Measurements from ENCODE around the gene SSB. TPM values are rescaled to one million over a fixed set of nuclear protein-coding genes. Genes with fewer than 3 reads are reported as not detected.

Gene SSB
- total and polyA plus RNA-seq, 2 of the 13 experiments (the other 11 are each of a cell fraction or from before 2014, with no cell fraction given), result 109 to 208 TPM

DNA sequence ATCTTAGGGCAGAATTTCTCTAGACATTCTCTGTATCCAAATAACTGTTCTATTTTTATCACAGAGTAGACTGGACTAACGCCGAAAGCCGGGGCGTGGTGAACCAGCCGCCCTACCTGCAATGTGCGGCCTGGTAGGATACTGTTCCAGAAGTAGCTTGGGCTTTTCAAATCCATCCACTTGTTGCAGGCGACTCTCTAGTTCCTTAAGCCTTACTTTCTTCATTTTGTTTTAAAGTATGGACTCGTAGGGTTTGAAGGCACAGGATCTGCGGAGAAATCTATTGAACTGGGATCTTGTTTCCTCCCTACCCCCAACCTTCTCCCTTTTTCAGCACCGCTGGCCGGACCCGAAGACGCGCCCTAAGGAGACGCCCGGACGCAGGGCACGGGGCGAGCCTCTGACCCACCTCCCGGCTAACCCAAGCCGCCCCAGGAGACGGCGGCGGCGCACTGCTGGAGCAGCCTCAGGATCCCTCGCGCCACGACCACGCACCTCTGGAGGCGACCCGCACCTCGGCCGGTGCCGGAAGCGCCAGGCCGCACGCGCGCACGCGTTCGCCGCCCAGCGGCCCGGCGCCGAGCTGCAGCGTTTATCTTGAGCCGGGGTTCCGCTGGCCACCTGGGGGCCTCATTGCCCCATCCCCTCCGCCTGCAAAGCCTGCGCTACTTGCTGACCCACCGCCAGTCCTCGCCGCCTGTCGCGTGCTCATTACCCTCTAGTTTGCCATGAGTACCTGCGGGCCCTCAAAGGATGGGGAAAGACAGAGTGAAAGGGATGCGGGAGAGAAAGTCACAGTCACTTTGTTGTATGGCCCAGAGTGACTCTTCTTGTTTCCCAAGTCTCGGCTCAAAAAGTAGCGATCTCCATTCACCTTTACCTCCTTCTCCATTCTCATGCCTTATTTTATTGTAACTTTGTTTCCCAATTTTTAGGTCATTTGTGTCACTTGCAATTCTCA is 26.0 kb downstream of the SSB start, which contains the start of gene METTL5 (continued):
- 0 out of 2 replicates have a peak, but pooled peaks have one; percentile 56 for TF ChIP-seq ZMYM2 (CRISPR knock-in tag; IDR thresholded peaks at IDR 0.05)
- peak; percentile 61; the same call in 1 of the 2 replicates for TF ChIP-seq SP2 (CRISPR knock-in tag; IDR thresholded peaks at IDR 0.05)
- TF ChIP-seq MIER2 (CRISPR knock-in tag; IDR thresholded peaks at IDR 0.05), result peak; percentile 65; the same call in 1 of the 2 replicates
- TF ChIP-seq PHF21A (CRISPR knock-in tag; IDR thresholded peaks at IDR 0.05), result peak; percentile 84
- TF ChIP-seq ZNF780A (CRISPR knock-in tag; IDR thresholded peaks at IDR 0.05), result no peak
- no peak for TF ChIP-seq NFYB (CRISPR knock-in tag; IDR thresholded peaks at IDR 0.05)
- no peak for TF ChIP-seq ZNF101 (CRISPR knock-in tag; IDR thresholded peaks at IDR 0.05; ENCODE audit: borderline replicate concordance, low read depth)
- peak; percentile 92 for TF ChIP-seq DMAP1 (CRISPR knock-in tag; IDR thresholded peaks at IDR 0.05)
- TF ChIP-seq ZNF792 (CRISPR knock-in tag; IDR thresholded peaks at IDR 0.05), result peak; percentile 62; the same call in 1 of the 2 replicates
- TF ChIP-seq, protein P1, sequence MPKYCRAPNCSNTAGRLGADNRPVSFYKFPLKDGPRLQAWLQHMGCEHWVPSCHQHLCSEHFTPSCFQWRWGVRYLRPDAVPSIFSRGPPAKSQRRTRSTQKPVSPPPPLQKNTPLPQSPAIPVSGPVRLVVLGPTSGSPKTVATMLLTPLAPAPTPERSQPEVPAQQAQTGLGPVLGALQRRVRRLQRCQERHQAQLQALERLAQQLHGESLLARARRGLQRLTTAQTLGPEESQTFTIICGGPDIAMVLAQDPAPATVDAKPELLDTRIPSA (CRISPR knock-in tag; IDR thresholded peaks at IDR 0.05; ENCODE audit: borderline replicate concordance), result no peak
- peak; percentile 20; the same call in 1 of the 2 replicates for TF ChIP-seq ZNF264 (CRISPR knock-in tag; IDR thresholded peaks at IDR 0.05)
- no peak for TF ChIP-seq ZNF235 (CRISPR knock-in tag; IDR thresholded peaks at IDR 0.05; ENCODE audit: borderline replicate concordance)
- TF ChIP-seq, protein P2, sequence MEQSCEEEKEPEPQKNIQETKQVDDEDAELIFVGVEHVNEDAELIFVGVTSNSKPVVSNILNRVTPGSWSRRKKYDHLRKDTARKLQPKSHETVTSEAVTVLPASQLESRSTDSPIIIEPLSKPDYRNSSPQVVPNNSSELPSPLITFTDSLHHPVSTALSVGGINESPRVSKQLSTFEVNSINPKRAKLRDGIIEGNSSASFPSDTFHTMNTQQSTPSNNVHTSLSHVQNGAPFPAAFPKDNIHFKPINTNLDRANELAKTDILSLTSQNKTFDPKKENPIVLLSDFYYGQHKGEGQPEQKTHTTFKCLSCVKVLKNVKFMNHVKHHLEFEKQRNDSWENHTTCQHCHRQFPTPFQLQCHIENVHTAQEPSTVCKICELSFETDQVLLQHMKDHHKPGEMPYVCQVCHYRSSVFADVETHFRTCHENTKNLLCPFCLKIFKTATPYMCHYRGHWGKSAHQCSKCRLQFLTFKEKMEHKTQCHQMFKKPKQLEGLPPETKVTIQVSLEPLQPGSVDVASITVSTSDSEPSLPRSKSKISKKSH (CRISPR knock-in tag; IDR thresholded peaks at IDR 0.05; ENCODE audit: borderline replicate concordance), result peak; percentile 31; the same call in 1 of the 2 replicates
- peak; percentile 88 for TF ChIP-seq ERF (CRISPR knock-in tag; IDR thresholded peaks at IDR 0.05)
- 0 out of 2 replicates have a peak, but pooled peaks have one; percentile 29 for TF ChIP-seq JUND (CRISPR knock-in tag; IDR thresholded peaks at IDR 0.05)
- peak; percentile 93 for TF ChIP-seq ZNF678 (CRISPR knock-in tag; IDR thresholded peaks at IDR 0.05)
- no peak for TF ChIP-seq ZNF251 (CRISPR knock-in tag; IDR thresholded peaks at IDR 0.05)
- TF ChIP-seq ZFY (CRISPR knock-in tag; IDR thresholded peaks at IDR 0.05), result peak; percentile 97
- TF ChIP-seq ZNF891 (CRISPR knock-in tag; IDR thresholded peaks at IDR 0.05), result peak; percentile 97
- no peak for TF ChIP-seq JDP2 (CRISPR knock-in tag; IDR thresholded peaks at IDR 0.05; ENCODE audit: borderline replicate concordance)
- peak; percentile 98 for TF ChIP-seq NFKB2 (CRISPR knock-in tag; IDR thresholded peaks at IDR 0.05; ENCODE audit: borderline replicate concordance)
- no peak; the same call in 1 of the 2 replicates for TF ChIP-seq HMG20B (CRISPR knock-in tag; conservative IDR thresholded peaks at IDR 0.05)
- TF ChIP-seq ZNF674 (CRISPR knock-in tag; IDR thresholded peaks at IDR 0.05; ENCODE audit: low read depth), result 0 out of 2 replicates have a peak, but pooled peaks have one; percentile 76
- TF ChIP-seq, protein P3, sequence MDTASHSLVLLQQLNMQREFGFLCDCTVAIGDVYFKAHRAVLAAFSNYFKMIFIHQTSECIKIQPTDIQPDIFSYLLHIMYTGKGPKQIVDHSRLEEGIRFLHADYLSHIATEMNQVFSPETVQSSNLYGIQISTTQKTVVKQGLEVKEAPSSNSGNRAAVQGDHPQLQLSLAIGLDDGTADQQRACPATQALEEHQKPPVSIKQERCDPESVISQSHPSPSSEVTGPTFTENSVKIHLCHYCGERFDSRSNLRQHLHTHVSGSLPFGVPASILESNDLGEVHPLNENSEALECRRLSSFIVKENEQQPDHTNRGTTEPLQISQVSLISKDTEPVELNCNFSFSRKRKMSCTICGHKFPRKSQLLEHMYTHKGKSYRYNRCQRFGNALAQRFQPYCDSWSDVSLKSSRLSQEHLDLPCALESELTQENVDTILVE (CRISPR knock-in tag; IDR thresholded peaks at IDR 0.05), result no peak; the same call in 1 of the 2 replicates
- 0 out of 2 replicates have a peak, but pooled peaks have one; percentile 57 for TF ChIP-seq NAIF1 (CRISPR knock-in tag; IDR thresholded peaks at IDR 0.05; ENCODE audit: borderline replicate concordance)
- TF ChIP-seq, protein P4, sequence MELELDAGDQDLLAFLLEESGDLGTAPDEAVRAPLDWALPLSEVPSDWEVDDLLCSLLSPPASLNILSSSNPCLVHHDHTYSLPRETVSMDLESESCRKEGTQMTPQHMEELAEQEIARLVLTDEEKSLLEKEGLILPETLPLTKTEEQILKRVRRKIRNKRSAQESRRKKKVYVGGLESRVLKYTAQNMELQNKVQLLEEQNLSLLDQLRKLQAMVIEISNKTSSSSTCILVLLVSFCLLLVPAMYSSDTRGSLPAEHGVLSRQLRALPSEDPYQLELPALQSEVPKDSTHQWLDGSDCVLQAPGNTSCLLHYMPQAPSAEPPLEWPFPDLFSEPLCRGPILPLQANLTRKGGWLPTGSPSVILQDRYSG (CRISPR knock-in tag; IDR thresholded peaks at IDR 0.05), result peak; percentile 88

All from HepG2 (cell line).